ENCODE measurements around the gene TRIM62.

Gene TRIM62

GRCh38 chr1:33171977-33172813, 9.6 kb downstream of the TRIM62 start:
- no peak overlapping the region for H3K27ac ChIP-seq
- TF ChIP-seq CTCF (IDR thresholded peaks at IDR 0.05) (no peak), ZFX (IDR thresholded peaks at IDR 0.05; ENCODE audit: borderline replicate concordance) (no peak)

GRCh38 chr1:33170351-33171274, 11.2 kb downstream of the TRIM62 start:
- no peak for TF ChIP-seq CTCF (IDR thresholded peaks at IDR 0.05)
- TF ChIP-seq ZFX (IDR thresholded peaks at IDR 0.05; ENCODE audit: borderline replicate concordance), result no peak
- no peak overlapping the region for H3K27ac ChIP-seq

- no peak overlapping the region for H3K27ac ChIP-seq
- TF ChIP-seq CTCF (IDR thresholded peaks at IDR 0.05), result no peak
- no peak for TF ChIP-seq ZFX (IDR thresholded peaks at IDR 0.05; ENCODE audit: borderline replicate concordance)
These were observed 12.4 kb downstream of the TRIM62 start for GRCh38 chr1:33169290-33170055.

- TF ChIP-seq CTCF (IDR thresholded peaks at IDR 0.05) (no peak), ZFX (IDR thresholded peaks at IDR 0.05; ENCODE audit: borderline replicate concordance) (no peak)
- no peak overlapping the region for H3K27ac ChIP-seq
These were observed 13.1 kb downstream of the TRIM62 start for GRCh38 chr1:33168556-33169289.

GRCh38 chr1:33167650-33168447, 14.0 kb downstream of the TRIM62 start:
- H3K27ac ChIP-seq, result no peak overlapping the region
- no peak for TF ChIP-seq ZFX (IDR thresholded peaks at IDR 0.05; ENCODE audit: borderline replicate concordance)
- no peak for TF ChIP-seq CTCF (IDR thresholded peaks at IDR 0.05)

GRCh38 chr1:33165809-33166208, 16.0 kb downstream of the TRIM62 start:
- no peak for TF ChIP-seq ZFX (IDR thresholded peaks at IDR 0.05; ENCODE audit: borderline replicate concordance)
- no peak for TF ChIP-seq CTCF (IDR thresholded peaks at IDR 0.05)
- H3K27ac ChIP-seq, result no peak overlapping the region
